ENCODE measurements around the gene EML5. TPM values are rescaled to one million over a fixed set of nuclear protein-coding genes. Genes with fewer than 3 reads are reported as not detected.

Gene EML5
- total RNA-seq, 4 donors from 2014 or later: 2.7 to 3.7 (median 3.7) TPM

DNA sequence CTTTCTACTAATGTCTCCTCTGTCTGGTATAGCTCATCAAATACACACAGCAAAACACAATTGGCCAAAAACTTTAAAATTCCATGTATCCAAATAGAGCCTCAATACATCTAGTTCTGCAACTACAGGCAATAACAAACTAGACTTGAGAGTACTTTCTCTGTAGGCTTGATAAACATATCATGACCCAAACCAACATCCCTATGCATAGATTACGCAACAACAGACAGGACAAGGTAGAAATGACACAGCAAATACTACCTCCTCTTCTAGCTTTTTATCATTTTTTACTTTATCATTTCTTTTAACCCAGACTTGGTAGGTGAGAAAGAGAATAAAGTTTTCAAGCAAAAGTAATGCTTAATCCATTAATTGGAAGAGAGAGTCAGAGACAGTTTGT, 41.8 kb downstream of the EML5 start:
- no peak overlapping the region for H3K4me3 ChIP-seq
- no peak for DNase-seq (ENCODE audit: extremely low spot score)
- H3K36me3 ChIP-seq: no peaks in the 10 kb centered on the region
- H3K9me3 ChIP-seq: no peaks in the 10 kb centered on the region
- intact Hi-C loops (cut with DNase I): no loop called here
- WGBS: 97% methylated on average over 1 of the region's 1 CpG
- H3K4me1 ChIP-seq: peaks cover 0 to 6% (median 3%) of the 10 kb centered on the region in 4 donors
- no peak overlapping the region for H3K27ac ChIP-seq (replicated peaks in 1 of 4)
- TF ChIP-seq, protein P1, sequence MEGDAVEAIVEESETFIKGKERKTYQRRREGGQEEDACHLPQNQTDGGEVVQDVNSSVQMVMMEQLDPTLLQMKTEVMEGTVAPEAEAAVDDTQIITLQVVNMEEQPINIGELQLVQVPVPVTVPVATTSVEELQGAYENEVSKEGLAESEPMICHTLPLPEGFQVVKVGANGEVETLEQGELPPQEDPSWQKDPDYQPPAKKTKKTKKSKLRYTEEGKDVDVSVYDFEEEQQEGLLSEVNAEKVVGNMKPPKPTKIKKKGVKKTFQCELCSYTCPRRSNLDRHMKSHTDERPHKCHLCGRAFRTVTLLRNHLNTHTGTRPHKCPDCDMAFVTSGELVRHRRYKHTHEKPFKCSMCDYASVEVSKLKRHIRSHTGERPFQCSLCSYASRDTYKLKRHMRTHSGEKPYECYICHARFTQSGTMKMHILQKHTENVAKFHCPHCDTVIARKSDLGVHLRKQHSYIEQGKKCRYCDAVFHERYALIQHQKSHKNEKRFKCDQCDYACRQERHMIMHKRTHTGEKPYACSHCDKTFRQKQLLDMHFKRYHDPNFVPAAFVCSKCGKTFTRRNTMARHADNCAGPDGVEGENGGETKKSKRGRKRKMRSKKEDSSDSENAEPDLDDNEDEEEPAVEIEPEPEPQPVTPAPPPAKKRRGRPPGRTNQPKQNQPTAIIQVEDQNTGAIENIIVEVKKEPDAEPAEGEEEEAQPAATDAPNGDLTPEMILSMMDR (IDR thresholded peaks at IDR 0.05): no peak
- TF ChIP-seq POLR2AphosphoS5 (IDR thresholded peaks at IDR 0.05) (no peak), POLR2A (IDR thresholded peaks at IDR 0.05; ENCODE audit: low read depth) (no peak), EP300 (IDR thresholded peaks at IDR 0.05) (no peak)
- no peaks in the 10 kb centered on the region for H3K27me3 ChIP-seq

DNA sequence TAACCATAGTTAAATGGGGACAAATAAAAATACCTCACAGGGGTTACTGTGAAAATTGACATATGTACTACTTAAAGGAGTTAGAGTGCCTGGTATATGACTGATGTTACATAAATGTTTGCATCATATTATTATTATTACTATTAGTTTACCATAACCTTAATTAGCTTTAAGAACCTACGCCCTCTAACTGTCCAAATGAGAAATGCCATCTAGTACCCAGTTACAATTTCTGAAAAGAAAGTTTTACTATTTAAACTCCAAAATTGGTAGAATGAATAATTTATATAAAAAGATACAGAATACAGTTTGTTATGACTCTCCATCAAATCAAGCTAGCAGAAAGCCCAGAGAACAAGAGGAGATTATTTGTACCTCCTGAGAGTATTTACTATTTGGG, 42.3 kb downstream of the EML5 start:
- H3K4me3 ChIP-seq: no peak overlapping the region
- no peak overlapping the region for H3K27ac ChIP-seq (replicated peaks in 1 of 4)
- TF ChIP-seq POLR2A (IDR thresholded peaks at IDR 0.05; ENCODE audit: low read depth) (no peak), POLR2AphosphoS5 (IDR thresholded peaks at IDR 0.05) (no peak)
- TF ChIP-seq, protein P1 (IDR thresholded peaks at IDR 0.05): no peak
- H3K27me3 ChIP-seq: no peaks in the 10 kb centered on the region
- no peak for DNase-seq (ENCODE audit: extremely low spot score)
- intact Hi-C loops (cut with DNase I): no loop called here
- 94% methylated on average over 1 of the region's 1 CpG for WGBS
- H3K4me1 ChIP-seq: peaks cover 0 to 7% (median 5%) of the 10 kb centered on the region in 4 donors
- H3K36me3 ChIP-seq: no peaks in the 10 kb centered on the region
- H3K9me3 ChIP-seq: no peaks in the 10 kb centered on the region

DNA sequence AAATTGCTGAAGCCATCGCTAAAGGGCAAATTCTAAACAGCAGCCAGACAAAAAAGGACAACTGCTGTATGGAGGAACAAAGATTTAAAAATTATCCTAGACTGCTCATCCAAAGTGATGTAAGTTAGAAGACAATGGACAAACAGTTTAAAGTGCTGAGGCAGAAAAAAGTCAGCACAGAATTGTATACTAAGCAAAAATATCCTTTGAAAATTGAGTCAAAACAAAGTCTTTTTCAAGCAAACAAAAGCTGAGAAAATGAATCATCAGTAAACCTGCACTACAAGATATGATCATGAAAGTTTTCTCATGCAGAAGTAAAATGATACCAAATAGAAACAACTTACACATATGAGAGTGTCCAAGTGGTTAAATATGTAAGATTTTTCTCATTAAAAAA, 43.6 kb downstream of the EML5 start:
- Histone ChIP-seq H3K9me3 (no peaks in the 10 kb centered on the region), H3K27ac (replicated peaks in 1 of 4) (no peak overlapping the region), H3K27me3 (no peaks in the 10 kb centered on the region), H3K4me3 (no peak overlapping the region), H3K36me3 (no peaks in the 10 kb centered on the region), H3K4me1 (peaks cover 0 to 10% (median 6%) of the 10 kb centered on the region in 4 donors)
- intact Hi-C loops (cut with DNase I): no loop called here
- no peak for DNase-seq (ENCODE audit: extremely low spot score)
- TF ChIP-seq POLR2A (IDR thresholded peaks at IDR 0.05; ENCODE audit: low read depth) (no peak), EP300 (IDR thresholded peaks at IDR 0.05) (no peak), POLR2AphosphoS5 (IDR thresholded peaks at IDR 0.05) (no peak)
- TF ChIP-seq, protein P1 (IDR thresholded peaks at IDR 0.05): no peak
- WGBS: 45% methylated on average over 1 of the region's 1 CpG

DNA sequence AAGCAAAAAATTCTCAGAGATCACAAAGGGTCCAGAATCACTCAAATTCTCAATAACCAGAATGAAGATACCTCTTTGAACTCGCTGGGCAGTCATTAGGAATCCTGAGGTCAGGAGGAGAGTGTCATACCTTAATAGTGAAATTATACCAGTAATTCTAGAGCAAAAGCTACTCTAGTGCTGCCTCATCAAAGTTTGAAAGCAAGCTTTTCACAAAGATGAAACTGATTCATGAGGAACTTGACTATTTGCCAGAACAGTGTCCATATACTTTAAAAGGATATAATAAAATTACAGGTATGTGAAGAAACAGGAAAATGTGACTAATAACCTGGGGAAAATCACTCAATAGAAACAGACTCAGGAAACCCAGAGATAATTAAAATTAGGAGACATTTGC, 44.5 kb downstream of the EML5 start:
- 100% methylated on average over 1 of the region's 1 CpG for WGBS
- no peak for TF ChIP-seq POLR2AphosphoS5 (IDR thresholded peaks at IDR 0.05)
- no peak for TF ChIP-seq EP300 (IDR thresholded peaks at IDR 0.05)
- Histone ChIP-seq H3K4me1 (peaks cover 0 to 19% (median 11%) of the 10 kb centered on the region in 4 donors), H3K36me3 (no peaks in the 10 kb centered on the region), H3K27ac (replicated peaks in 1 of 4) (no peak overlapping the region), H3K9me3 (no peaks in the 10 kb centered on the region), H3K27me3 (no peaks in the 10 kb centered on the region), H3K4me3 (no peak overlapping the region)
- intact Hi-C loops (cut with DNase I): no loop called here
- DNase-seq (ENCODE audit: extremely low spot score): no peak

GRCh38 chr14:88746052-88746451, 46.7 kb downstream of the EML5 start:
- 42% methylated on average over 1 of the region's 1 CpG for WGBS
- TF ChIP-seq, protein P1 (IDR thresholded peaks at IDR 0.05): no peak
- TF ChIP-seq EP300 (IDR thresholded peaks at IDR 0.05): no peak
- no peak for TF ChIP-seq POLR2AphosphoS5 (IDR thresholded peaks at IDR 0.05)
- TF ChIP-seq POLR2A (IDR thresholded peaks at IDR 0.05; ENCODE audit: low read depth): no peak
- intact Hi-C loops (cut with DNase I): no loop called here

More at GRCh38 chr14:88746052-88746451, 46.7 kb downstream of the EML5 start:
- Histone ChIP-seq H3K36me3 (no peaks in the 10 kb centered on the region), H3K27ac (replicated peaks in 1 of 4) (no peak overlapping the region), H3K4me1 (peaks cover 0 to 26% (median 14%) of the 10 kb centered on the region in 4 donors), H3K4me3 (no peak overlapping the region), H3K9me3 (no peaks in the 10 kb centered on the region), H3K27me3 (no peaks in the 10 kb centered on the region)
- DNase-seq (ENCODE audit: extremely low spot score): no peak
